NCI-H510A (cell line): Measurements from ENCODE around the gene ANK2.

Experiments used
- DNase-seq: peaks from one replicate; lab custom pipeline; 2025; lab: John Stamatoyannopoulos, UW

The ANK2 gene

DNA sequence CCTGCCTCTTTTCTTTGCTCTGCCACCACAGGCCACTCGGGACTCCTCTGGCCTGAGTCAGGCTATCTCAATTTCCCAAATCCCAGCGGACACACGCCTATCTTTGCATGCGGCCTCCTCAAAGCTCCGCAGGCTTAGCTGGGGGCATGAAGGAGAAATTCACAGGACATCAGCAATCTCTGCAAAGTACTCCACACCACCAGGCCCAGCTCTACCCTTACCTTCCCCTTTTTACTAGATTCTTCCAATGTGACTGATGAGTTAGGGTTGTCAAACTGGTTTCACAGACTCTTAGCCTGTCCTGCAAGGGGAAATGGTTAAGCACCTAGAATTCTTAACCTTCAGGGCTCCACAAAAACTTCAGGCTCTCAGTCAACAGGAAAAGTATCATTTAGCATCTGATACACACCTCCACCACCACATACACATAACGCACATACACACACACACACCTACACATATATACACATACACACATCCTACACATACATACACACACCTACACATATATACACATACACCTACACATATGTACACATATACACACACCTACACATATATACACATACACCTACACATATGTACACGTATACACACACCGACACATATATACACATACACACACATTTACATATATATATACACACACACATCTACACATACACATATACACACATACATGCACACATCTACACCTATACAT, 349.1 kb downstream of the ANK2 start:
- DNase-seq = no peak

DNA sequence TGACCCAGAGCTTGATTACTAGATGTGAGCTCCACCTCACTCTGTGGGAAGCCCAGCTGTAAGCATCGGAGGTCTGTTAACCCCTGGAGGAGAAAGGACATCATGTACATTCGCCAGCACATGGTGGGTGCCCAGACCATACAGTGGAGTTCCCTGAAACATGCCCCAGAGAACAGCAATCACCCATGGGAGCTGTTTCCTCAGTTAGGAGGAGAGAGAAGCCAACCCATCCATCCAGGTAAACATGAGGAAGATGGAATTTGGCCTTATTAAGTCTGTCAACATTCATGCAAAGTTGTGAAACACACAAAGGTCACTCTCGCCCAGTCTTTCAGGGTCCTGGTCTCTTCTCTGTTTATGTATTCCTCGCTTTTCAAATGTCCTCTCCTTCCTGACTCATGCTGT, 354.7 kb downstream of the ANK2 start:
- no peak for DNase-seq

DNA sequence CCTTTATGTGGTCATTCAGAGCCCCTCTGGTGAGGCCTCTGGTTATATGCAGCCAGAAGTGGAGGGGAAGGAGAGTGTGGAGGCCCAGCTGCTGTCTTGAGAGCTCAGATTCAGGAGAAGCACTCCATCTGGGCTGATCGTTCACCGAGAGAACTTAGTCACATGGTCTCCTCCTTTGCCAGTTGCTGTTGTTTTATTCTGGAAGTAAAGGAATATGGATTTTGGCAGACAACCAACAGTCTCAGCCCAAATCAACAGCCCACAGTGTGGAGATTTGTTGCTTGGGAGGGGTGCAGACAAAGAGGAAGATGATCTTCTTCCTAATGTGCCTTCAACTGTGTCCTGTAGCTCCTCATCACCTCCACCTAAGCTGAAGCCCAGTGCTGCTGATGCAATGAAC, 355.4 kb downstream of the ANK2 start:
- DNase-seq = no peak

DNA sequence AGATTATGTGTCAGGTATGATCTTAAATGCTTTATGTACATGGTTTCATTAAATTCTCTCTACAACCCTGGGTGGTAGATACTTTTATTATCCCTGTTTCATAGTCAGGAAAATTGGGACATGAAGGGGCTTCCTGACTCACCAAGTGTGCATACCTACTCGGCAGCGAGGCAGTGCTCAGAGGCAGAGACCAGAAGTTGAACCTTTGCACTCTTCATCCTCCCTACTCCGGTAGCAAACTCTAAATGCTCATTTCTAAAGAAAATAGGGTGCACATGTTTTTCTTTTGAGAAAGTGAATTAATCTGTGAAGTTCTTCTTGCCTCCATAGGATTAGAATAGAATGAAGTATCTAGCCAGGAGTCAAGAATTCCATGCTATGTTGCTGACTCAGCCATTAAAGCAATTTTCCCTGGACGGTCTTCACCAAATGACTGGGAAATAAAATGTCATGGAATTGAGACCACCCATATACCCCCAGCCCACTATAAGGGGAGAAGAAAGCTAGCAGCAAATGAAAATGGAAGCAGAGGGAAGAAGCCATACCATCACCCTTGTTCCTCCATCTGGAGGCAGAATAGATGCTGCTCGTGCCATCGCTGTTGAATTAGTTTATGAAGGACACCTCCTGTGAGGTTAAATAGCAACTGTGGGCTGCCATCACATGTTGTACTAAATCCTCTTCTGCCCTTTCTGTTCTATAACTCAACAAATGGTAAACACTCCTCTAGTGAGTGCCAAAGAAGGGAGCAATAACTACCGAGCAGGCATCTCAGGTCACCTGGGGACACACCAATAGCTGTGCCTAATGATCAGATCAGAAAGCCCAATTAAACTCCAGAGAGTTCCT, 356.6 kb downstream of the ANK2 start:
- DNase-seq = no peak

GRCh38 chr4:113406723-113407016, 357.2 kb downstream of the ANK2 start:
- DNase-seq = peak; percentile 14

- DNase-seq = peak; percentile 10
These were observed 358.0 kb downstream of the ANK2 start for GRCh38 chr4:113407409-113407808.

DNA sequence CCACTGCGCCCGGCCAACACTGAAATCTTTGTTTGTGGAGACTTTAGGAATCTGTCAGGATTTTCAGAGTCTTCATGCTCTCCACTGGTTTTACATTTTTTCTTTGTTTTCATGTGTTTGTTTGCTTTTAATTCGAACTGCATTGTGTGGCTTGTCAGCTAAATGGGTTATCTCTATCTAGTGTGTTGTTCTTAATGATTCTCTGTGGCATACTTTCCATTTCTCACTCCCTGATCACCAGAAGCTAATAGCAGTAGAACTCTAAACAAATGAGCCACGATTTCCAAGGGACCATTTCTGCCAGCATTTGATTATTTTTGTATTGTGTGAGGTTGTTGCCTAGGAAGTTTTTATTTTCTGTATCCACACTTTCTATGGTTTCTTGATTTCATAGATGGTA, 359.7 kb downstream of the ANK2 start:
- DNase-seq = no peak

DNA sequence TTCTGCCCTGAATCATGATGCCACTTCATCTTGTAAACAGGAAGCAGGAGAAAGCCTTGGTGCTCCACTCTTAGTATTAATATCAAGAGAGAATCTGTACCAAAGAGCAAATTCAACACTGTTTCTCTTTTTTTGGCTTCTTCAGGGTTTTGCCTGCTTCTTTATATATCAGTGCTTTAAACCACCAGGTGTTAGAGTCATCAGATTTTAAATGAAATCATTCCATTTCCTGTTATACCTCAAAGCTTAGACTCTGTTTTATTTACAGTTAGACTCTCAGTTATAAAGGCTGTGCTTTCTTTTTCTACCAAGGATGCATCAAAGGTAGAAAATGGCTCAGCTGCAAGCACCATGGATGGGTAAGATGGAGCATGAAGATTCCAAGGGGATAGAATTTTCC, 361.2 kb downstream of the ANK2 start:
- no peak for DNase-seq

GRCh38 chr4:113411496-113411938, 362.1 kb downstream of the ANK2 start:
- no peak for DNase-seq

DNA sequence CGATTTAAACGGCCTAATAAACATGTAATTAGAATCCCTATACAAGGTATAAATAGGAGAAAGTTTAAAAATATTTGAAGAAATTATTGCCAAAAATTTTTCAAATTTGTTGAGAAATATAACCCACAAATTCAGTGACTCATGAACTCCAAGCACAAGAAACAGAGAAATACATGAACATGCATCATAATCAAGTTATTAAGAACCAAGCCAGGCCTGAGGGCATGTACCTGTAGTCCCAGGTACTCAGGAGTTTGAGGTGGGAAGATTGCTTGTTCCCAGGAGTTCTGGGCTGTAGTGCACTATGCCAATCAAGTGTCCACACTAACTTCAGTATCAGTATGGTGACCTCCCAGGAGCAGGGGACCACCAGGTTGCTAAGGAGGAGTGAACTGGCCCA, 370.2 kb downstream of the ANK2 start:
- no peak for DNase-seq

GRCh38 chr4:113420938-113421337, 371.5 kb downstream of the ANK2 start:
- no peak for DNase-seq

DNA sequence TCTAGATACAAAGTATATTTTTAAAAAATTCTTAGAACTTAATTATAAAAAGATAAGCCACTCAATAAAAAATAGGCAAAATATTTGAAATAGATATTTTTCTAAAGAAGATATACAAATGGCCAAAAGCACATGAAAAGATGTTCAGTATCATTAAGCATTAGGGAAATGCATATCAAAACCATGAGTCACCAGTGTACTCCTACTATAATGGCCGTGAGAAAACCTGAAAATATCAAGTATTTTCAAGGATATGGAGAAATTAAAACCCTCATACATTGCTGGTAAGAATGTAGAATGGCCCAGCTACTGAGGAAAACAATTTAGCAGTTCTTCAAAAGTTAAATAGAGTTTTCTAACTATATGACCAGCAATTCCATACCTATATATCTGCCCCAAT, 374.2 kb downstream of the ANK2 start:
- DNase-seq = no peak

GRCh38 chr4:113433116-113433515, 383.7 kb downstream of the ANK2 start:
- no peak for DNase-seq
